ENCODE data around the gene CUX1.

DNA sequence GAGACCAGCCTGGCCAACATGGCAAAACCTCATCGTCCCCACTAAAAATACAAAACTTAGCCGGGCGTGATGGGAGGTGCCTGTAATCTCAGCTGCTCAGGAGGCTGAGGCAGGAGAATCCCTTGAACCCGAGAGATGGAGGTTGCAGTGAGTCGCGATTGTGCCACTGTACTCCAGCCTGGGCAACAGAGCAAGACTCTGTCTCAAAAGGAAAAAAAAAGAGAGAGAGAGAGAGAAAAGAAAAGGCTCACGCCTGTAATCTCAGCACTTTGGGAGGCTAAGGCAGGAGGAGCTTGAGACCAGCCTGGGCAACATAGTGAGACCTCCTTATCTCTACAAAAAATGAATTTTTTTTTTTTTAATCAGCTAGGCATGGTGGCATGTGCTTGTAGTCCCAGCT lies 157.6 kb downstream of the CUX1 start:
- TF ChIP-seq, protein P1, sequence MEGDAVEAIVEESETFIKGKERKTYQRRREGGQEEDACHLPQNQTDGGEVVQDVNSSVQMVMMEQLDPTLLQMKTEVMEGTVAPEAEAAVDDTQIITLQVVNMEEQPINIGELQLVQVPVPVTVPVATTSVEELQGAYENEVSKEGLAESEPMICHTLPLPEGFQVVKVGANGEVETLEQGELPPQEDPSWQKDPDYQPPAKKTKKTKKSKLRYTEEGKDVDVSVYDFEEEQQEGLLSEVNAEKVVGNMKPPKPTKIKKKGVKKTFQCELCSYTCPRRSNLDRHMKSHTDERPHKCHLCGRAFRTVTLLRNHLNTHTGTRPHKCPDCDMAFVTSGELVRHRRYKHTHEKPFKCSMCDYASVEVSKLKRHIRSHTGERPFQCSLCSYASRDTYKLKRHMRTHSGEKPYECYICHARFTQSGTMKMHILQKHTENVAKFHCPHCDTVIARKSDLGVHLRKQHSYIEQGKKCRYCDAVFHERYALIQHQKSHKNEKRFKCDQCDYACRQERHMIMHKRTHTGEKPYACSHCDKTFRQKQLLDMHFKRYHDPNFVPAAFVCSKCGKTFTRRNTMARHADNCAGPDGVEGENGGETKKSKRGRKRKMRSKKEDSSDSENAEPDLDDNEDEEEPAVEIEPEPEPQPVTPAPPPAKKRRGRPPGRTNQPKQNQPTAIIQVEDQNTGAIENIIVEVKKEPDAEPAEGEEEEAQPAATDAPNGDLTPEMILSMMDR (IDR thresholded peaks at IDR 0.05; ENCODE audit: insufficient read depth, low read depth, low read length): no peak
- TF ChIP-seq EZH2 (IDR thresholded peaks at IDR 0.05; ENCODE audit: insufficient read depth, low read length): no peak

All from astrocyte (in vitro differentiated cells and primary cell).